HUES64 (cell line): Measurements from ENCODE around the gene CER1. TPM values are rescaled to one million over a fixed set of nuclear protein-coding genes. Genes with fewer than 3 reads are reported as not detected.

Source experiments
- H3K27ac ChIP-seq: 2 replicates; pipeline ENCODE4 v1.7.0; 2013; ENCODE audit warnings: low read depth, low read length, inconsistent platforms
- H3K27me3 ChIP-seq: 2 replicates; pipeline ENCODE4 v1.6.1; 2013; ENCODE audit warnings: mild to moderate bottlenecking, low read length; ENCODE audit not compliant: insufficient read depth
- H3K36me3 ChIP-seq: 2 replicates; pipeline ENCODE4 v1.6.1; 2013; ENCODE audit warnings: mild to moderate bottlenecking, low read length; ENCODE audit not compliant: insufficient read depth
- H3K4me1 ChIP-seq: 2 replicates; pipeline ENCODE4 v1.6.1; 2013; ENCODE audit warnings: mild to moderate bottlenecking, low read length, moderate library complexity; ENCODE audit not compliant: insufficient read depth
- H3K4me3 ChIP-seq: 2 replicates; pipeline ENCODE4 v1.5.1; 2013; ENCODE audit warnings: mild to moderate bottlenecking, low read length, moderate library complexity
- H3K9ac ChIP-seq: 2 replicates; pipeline ENCODE4 v1.6.1; 2013; ENCODE audit warnings: mild to moderate bottlenecking, low read depth, low read length
- H3K9me3 ChIP-seq: 2 replicates; pipeline ENCODE4 v1.6.1; 2013; ENCODE audit warnings: low read depth, low read length; ENCODE audit not compliant: insufficient read depth
- WGBS: fragments of 150-250, 120-280 bp; methylation state at CpG from one replicate; pipeline ENCODE4 v1.1.7; 2013; ENCODE audit warnings: missing lambda C conversion rate; 5-methylcytosine and 5-hydroxymethylcytosine counted together
- polyA plus RNA-seq, 2 experiments: library from polyadenylated mRNA; stranded (reverse); fragments of 50-300 nt; gene quantifications; one replicate each; pipeline ENCODE4 v1.2.3, GENCODE V29; 2013

Gene CER1, protein sequence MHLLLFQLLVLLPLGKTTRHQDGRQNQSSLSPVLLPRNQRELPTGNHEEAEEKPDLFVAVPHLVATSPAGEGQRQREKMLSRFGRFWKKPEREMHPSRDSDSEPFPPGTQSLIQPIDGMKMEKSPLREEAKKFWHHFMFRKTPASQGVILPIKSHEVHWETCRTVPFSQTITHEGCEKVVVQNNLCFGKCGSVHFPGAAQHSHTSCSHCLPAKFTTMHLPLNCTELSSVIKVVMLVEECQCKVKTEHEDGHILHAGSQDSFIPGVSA
- 74.6 TPM for polyA plus RNA-seq (2013, experiment 1 of 2)
- polyA plus RNA-seq (2013, experiment 2 of 2), result 60.9 TPM

GRCh38 chr9:14722391-14723035, at the start of gene CER1:
CER1 (minus strand) TSS chr9:14722733; CDS start chr9:14722672, 61 bp downstream.
- Histone ChIP-seq H3K9me3 (no peaks in the 10 kb centered on the region), H3K4me3 (peak within 1 kb of the TSS; percentile 49)
- 3% methylated on average over 7 of the region's 7 CpGs for WGBS

GRCh38 chr9:14770592-14770991, 48.1 kb upstream of the CER1 start:
- no peaks in the 10 kb centered on the region for H3K27me3 ChIP-seq
- no peaks in the 10 kb centered on the region for H3K36me3 ChIP-seq
- no peak overlapping the region for H3K27ac ChIP-seq
- H3K9ac ChIP-seq, result no peak overlapping the region
- no peaks in the 10 kb centered on the region for H3K9me3 ChIP-seq
- no peaks in the 10 kb centered on the region for H3K4me1 ChIP-seq
- WGBS, result 90% methylated on average over 7 of the region's 7 CpGs
- no peak overlapping the region for H3K4me3 ChIP-seq

More at GRCh38 chr9:14722391-14723035, at the start of gene CER1:
- Histone ChIP-seq H3K9ac (peak within 1 kb of the TSS; percentile 41; the same call in 1 of the 2 replicates), H3K27ac (no peak within 1 kb of the TSS), H3K27me3 (peaks cover 92% of the 10 kb centered on the region), H3K36me3 (peaks cover 16% of the 10 kb centered on the region; the same call in 1 of the 2 replicates), H3K4me1 (peaks cover 25% of the 10 kb centered on the region)

GRCh38 chr9:14769230-14769571, 46.7 kb upstream of the CER1 start:
- Histone ChIP-seq H3K9me3 (no peaks in the 10 kb centered on the region), H3K9ac (no peak overlapping the region), H3K27me3 (no peaks in the 10 kb centered on the region), H3K27ac (no peak overlapping the region), H3K4me1 (no peaks in the 10 kb centered on the region), H3K4me3 (no peak overlapping the region), H3K36me3 (no peaks in the 10 kb centered on the region)
- 55% methylated on average over 3 of the region's 3 CpGs for WGBS

DNA sequence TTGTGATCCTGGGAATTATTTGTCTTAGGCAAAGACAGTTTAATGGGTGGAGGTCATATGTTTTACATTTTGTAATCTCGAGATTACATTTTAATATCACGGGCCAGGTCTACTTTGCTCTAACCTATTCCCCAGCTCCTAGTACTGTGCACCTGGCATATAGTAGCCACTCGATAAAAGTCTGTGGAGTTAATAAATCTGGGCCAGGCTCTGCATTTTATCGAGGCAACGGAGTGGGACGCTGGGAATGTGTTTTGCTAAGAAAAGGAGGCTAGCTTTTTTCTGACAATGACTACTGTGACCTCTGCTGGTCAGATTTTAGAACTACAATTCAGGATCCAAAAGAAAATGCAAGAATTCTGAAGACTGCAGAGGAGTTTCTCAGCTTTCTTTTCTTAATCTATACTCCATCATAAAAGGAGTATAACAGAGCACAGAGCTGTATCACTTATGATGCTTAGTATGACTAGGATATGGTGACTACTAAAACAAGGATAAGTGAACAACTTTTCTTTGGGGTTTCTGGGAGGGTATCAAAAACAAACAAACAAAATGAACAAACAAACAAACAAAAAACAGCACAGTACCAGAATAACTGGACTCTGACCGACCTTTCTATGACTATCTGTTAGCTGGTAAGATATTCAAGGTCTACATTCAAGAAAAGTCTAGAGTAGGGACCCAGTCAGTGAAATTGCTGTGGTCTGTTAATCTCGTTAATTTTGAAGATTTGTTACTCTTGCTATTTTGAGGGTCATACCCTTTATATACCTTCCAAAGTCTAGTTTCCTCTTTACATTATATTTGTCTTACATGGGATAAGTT, 46.1 kb upstream of the CER1 start:
- 37% methylated on average over 8 of the region's 8 CpGs for WGBS
- Histone ChIP-seq H3K27ac (no peak overlapping the region), H3K36me3 (no peaks in the 10 kb centered on the region), H3K27me3 (no peaks in the 10 kb centered on the region), H3K4me3 (no peak overlapping the region), H3K9me3 (no peaks in the 10 kb centered on the region), H3K4me1 (no peaks in the 10 kb centered on the region), H3K9ac (no peak overlapping the region)

DNA sequence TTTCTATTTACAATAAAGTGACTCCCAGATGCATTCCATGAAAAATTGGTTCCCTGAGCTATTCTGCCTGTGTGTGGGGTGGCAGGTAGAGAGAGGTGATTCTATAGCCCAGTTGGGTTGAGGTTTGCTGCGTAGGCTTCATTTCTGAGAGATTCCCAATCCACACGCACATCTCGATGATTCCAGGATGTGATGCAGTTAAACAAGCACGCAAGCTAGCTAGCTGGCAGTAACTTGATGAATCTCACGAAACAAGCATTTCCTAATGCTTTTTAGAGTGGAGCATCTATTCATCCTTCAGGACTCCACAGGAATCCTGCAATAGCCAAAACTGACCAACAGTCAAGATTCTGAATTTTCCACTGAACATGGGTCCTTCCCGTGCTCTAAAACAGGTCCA, 43.8 kb upstream of the CER1 start:
- Histone ChIP-seq H3K4me3 (no peak overlapping the region), H3K27me3 (no peaks in the 10 kb centered on the region), H3K9me3 (no peaks in the 10 kb centered on the region), H3K9ac (no peak overlapping the region), H3K36me3 (no peaks in the 10 kb centered on the region), H3K4me1 (no peaks in the 10 kb centered on the region), H3K27ac (no peak overlapping the region)
- WGBS, result 94% methylated on average over 6 of the region's 6 CpGs

DNA sequence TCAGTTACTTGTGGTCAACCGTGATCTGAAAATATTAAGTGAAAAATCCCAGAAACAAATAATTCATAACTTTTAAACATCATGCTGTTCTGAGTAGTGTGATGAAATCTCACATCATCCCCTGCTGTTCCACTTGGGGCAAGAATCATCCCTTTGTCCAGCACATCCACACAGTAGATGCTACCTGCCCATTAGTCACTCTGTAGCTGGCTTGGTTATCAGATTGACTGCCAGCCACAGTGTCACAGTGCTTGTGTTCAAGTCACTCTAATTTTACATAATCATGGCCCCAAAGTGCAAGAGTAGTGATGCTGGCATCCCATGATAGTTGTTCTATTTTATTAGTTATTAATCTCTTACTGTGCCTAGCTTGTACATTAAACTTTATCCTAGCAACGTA, 39.1 kb upstream of the CER1 start:
- Histone ChIP-seq H3K4me1 (no peaks in the 10 kb centered on the region), H3K36me3 (no peaks in the 10 kb centered on the region), H3K27ac (no peak overlapping the region), H3K4me3 (no peak overlapping the region), H3K9ac (no peak overlapping the region), H3K9me3 (no peaks in the 10 kb centered on the region), H3K27me3 (no peaks in the 10 kb centered on the region)
- 100% methylated on average over 1 of the region's 2 CpGs for WGBS

DNA sequence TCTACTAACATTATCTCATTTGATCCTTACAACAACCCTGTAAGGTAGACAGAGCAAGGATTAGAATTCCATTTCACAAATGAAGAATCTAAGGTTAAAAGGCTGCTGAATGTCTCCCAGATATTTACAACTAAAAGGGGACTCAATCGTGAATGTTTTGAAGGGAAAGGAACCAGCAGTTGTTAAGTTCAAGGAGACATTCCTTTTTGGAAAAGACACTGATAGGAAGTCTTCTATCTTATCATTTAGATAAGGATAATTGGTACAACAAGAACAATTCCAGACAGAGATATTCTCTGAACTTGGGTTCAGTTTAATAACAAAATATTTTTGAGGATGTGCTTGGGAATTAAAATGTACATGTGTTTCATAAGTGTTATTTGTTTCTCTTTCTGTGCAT, 37.5 kb upstream of the CER1 start:
- Histone ChIP-seq H3K4me1 (no peaks in the 10 kb centered on the region), H3K9ac (no peak overlapping the region), H3K27ac (no peak overlapping the region), H3K4me3 (no peak overlapping the region), H3K27me3 (no peaks in the 10 kb centered on the region), H3K36me3 (no peaks in the 10 kb centered on the region), H3K9me3 (no peaks in the 10 kb centered on the region)
- WGBS, result 0% methylated on average over 1 of the region's 1 CpG

DNA sequence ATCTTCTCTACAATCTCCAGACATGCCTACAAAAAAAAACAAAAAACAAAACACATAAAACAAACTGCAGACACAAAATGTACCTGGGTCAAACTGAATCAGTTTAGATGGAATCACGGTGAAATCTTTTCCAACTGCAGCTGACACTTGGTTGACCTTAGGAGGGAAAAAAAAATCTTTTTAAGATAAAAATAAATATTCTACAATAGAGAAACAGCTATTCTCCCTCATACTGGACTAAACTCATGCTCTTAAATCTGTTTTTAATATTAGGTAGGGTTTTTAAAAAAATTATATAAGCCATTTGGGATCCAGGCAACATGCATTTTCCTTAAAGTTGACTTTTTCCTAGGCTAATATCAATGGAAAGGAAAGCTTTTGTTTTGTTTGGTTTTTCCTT, 33.8 kb upstream of the CER1 start:
- Histone ChIP-seq H3K27me3 (no peaks in the 10 kb centered on the region), H3K27ac (no peak overlapping the region), H3K9ac (no peak overlapping the region), H3K4me1 (no peaks in the 10 kb centered on the region), H3K9me3 (no peaks in the 10 kb centered on the region), H3K4me3 (no peak overlapping the region), H3K36me3 (no peaks in the 10 kb centered on the region)
- 90% methylated on average over 1 of the region's 1 CpG for whole genome bisulfite sequencing

DNA sequence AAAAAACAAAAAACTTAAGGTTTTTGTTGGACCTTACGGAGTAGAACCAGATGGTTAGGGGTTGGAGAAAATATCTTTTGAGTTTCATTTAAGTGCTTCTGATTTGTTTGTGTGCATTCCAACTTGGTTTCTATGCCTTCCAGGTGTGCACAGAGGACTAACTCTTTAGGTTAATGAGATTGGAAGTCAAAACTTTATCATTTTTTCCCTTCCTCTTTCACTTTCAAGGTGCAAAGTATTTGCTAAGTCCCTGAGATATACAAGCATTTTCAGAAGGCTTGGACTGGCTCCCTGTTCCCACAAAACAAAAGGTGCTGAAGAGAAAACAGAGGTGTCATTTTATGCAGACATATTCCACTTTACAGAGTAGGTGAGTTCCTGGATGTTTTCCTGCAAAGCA, 30.3 kb upstream of the CER1 start:
- no peak overlapping the region for H3K4me3 ChIP-seq
- 96% methylated on average over 1 of the region's 1 CpG for WGBS
- no peak overlapping the region for H3K27ac ChIP-seq
- no peaks in the 10 kb centered on the region for H3K36me3 ChIP-seq
- H3K27me3 ChIP-seq, result no peaks in the 10 kb centered on the region
- H3K4me1 ChIP-seq, result peaks cover 17% of the 10 kb centered on the region
- no peak overlapping the region for H3K9ac ChIP-seq
- no peaks in the 10 kb centered on the region for H3K9me3 ChIP-seq

GRCh38 chr9:14752271-14752670, 29.7 kb upstream of the CER1 start:
- no peaks in the 10 kb centered on the region for H3K27me3 ChIP-seq
- no peaks in the 10 kb centered on the region for H3K9me3 ChIP-seq
- H3K36me3 ChIP-seq, result no peaks in the 10 kb centered on the region
- H3K4me3 ChIP-seq, result no peak overlapping the region
- WGBS, result 82% methylated on average over 1 of the region's 1 CpG
- H3K4me1 ChIP-seq, result peaks cover 17% of the 10 kb centered on the region
- no peak overlapping the region for H3K27ac ChIP-seq
- H3K9ac ChIP-seq, result no peak overlapping the region

- H3K4me3 ChIP-seq, result no peak overlapping the region
- H3K9me3 ChIP-seq, result no peaks in the 10 kb centered on the region
- H3K4me1 ChIP-seq, result peaks cover 17% of the 10 kb centered on the region
- H3K27me3 ChIP-seq, result no peaks in the 10 kb centered on the region
- no peak overlapping the region for H3K27ac ChIP-seq
- no peaks in the 10 kb centered on the region for H3K36me3 ChIP-seq
- no peak overlapping the region for H3K9ac ChIP-seq
Measured at GRCh38 chr9:14750821-14751220, 28.3 kb upstream of the CER1 start.
